Neural progenitor cell (in vitro differentiated cells): ENCODE results near the gene LYRM4.

Experiments used
- CTCF ChIP-seq: fragments of 200-600 bp; sonication (generic); IDR thresholded peaks from 2 replicates; pipeline ENCODE4 v1.5.1; 2017; ENCODE audit warnings: antibody characterized with exemption, mild to moderate bottlenecking
- EZH2 ChIP-seq: fragments of 200-600 bp; sonication (generic); IDR thresholded peaks from 2 replicates; pipeline ENCODE4 v1.6.1; 2017; ENCODE audit warnings: antibody characterized with exemption, mild to moderate bottlenecking, moderate library complexity

- TF ChIP-seq EZH2 = peak; percentile 37
- TF ChIP-seq CTCF = no peak
Measured at GRCh38 chr6:5086294-5086890, 174.4 kb downstream of the LYRM4 start.
